DOHH2 (cell line): ENCODE data around the gene ZBTB40.

Experiments used
- EZH2phosphoT487 ChIP-seq: fragments of 200-600 bp; sonication (generic); IDR thresholded peaks from 2 replicates; pipeline ENCODE4 v1.6.1; 2017; ENCODE audit warnings: borderline replicate concordance, mild to moderate bottlenecking, antibody characterized with exemption, low read length, moderate library complexity, mixed read lengths
- TF ChIP-seq, protein P1 (sequence below): fragments of 200-600 bp; sonication (generic); IDR thresholded peaks from one replicate; pipeline ENCODE4 v1.5.1; 2014; ENCODE audit warnings: antibody characterized with exemption, mild to moderate bottlenecking, low read depth, low read length; ENCODE audit not compliant: poor library complexity, severe bottlenecking

DNA sequence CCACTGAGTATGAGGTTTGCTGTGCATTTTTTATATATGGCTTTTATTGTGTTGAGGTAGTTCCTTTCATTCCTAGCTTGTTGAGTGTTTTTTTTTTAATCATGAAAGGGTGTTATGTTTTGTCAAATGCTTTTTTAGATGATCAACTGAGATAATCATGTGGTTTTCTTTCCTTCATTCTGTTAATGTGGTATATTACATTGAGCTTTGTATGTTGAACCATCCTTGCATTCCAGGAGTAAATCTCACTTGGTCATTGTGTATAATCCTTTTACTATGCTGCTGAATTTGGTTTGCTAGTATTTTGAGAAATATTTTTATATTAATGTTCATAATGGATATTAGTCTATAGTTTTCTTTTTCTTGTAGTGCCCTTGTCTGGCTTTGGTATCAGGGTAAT, 11.1 kb upstream of the ZBTB40 start:
- TF ChIP-seq, protein P1, sequence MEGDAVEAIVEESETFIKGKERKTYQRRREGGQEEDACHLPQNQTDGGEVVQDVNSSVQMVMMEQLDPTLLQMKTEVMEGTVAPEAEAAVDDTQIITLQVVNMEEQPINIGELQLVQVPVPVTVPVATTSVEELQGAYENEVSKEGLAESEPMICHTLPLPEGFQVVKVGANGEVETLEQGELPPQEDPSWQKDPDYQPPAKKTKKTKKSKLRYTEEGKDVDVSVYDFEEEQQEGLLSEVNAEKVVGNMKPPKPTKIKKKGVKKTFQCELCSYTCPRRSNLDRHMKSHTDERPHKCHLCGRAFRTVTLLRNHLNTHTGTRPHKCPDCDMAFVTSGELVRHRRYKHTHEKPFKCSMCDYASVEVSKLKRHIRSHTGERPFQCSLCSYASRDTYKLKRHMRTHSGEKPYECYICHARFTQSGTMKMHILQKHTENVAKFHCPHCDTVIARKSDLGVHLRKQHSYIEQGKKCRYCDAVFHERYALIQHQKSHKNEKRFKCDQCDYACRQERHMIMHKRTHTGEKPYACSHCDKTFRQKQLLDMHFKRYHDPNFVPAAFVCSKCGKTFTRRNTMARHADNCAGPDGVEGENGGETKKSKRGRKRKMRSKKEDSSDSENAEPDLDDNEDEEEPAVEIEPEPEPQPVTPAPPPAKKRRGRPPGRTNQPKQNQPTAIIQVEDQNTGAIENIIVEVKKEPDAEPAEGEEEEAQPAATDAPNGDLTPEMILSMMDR: no peak
- no peak for TF ChIP-seq EZH2phosphoT487
